GM12878 (cell line): ENCODE measurements around the gene PUSL1. TPM values are rescaled to one million over a fixed set of nuclear protein-coding genes. Genes with fewer than 3 reads are reported as not detected.

Experiments
- ATAC-seq: fragments of 200-7000 bp; cut with Tn5 transposase; 3 replicates; pipeline ENCODE4 v1.9.1; 2020; ENCODE audit warnings: mild to moderate bottlenecking, moderate library complexity
- BruUV-seq: library from RNA; stranded (reverse); fragments of 400-500 nt; replicated peaks from 2 replicates; lab custom pipeline; 2021; lab: Mats Ljungman, UMichigan
- CTCF ChIA-PET: fragments of 300-600 bp; sonication (Branson Sonifier 250); formaldehyde crosslinking; extraction: SDS; loops from one replicate; lab custom pipeline; 2021; ENCODE audit warnings: inconsistent platforms; lab: Yijun Ruan, JAX
- POLR2A ChIA-PET: fragments of 350-600 bp; formaldehyde crosslinking; extraction: SDS; loops from one replicate; lab custom pipeline; 2021; ENCODE audit warnings: inconsistent platforms; lab: Charles Lee
- RAD21 ChIA-PET: fragments of 300-600 bp; sonication (Branson Sonifier 250); formaldehyde crosslinking; loops from one replicate; lab custom pipeline; 2023; ENCODE audit warnings: antibody characterized with exemption; ENCODE audit not compliant: unreplicated experiment; lab: Charles Lee
- SMC1A ChIA-PET: fragments of 300-600 bp; sonication (Branson Sonifier 250); formaldehyde crosslinking; loops from one replicate; lab custom pipeline; 2023; ENCODE audit not compliant: unreplicated experiment, uncharacterized antibody; lab: Charles Lee
- DNase-seq: peaks from one replicate; pipeline ENCODE4 v3.0.0-alpha.2; 2011; ENCODE audit warnings: low read depth, low spot score
- FAIRE-seq: peaks from 3 replicates; lab custom pipeline; 2011; peaks lifted over from hg19 to GRCh38; lab: Jason Lieb, UNC
- H2AFZ ChIP-seq: 2 replicates; pipeline ENCODE4 v1.6.0; 2011; ENCODE audit warnings: low read depth, low read length, control low read depth; ENCODE audit not compliant: control insufficient read depth
- H3K27ac ChIP-seq: 2 replicates; pipeline ENCODE4 v1.5.1; 2011; ENCODE audit warnings: control low read depth; ENCODE audit not compliant: control insufficient read depth, insufficient read depth
- H3K27me3 ChIP-seq, 2 experiments: replicated peaks in 1 of 2; 2 replicates each; pipeline versions ENCODE4 v1.6.0 to v1.6.1; 2011; ENCODE audit warnings: low read length in 1 of 2; ENCODE audit not compliant: control insufficient read depth in 2 of 2, insufficient read depth in 2 of 2
- H3K36me3 ChIP-seq, 2 experiments: 2 replicates each; pipeline ENCODE4 v1.5.1; 2011; ENCODE audit warnings: low read length in 1 of 2; ENCODE audit not compliant: control insufficient read depth in 2 of 2, insufficient read depth in 2 of 2
- H3K4me1 ChIP-seq: 2 replicates; pipeline ENCODE4 v1.6.1; 2011; ENCODE audit warnings: mild to moderate bottlenecking, low read length, moderate library complexity, mixed read lengths; ENCODE audit not compliant: control insufficient read depth, insufficient read depth
- H3K4me2 ChIP-seq: 2 replicates; pipeline ENCODE4 v1.6.0; 2011; ENCODE audit warnings: control low read depth; ENCODE audit not compliant: control insufficient read depth, insufficient read depth
- H3K4me3 ChIP-seq: fragments of 200-600 bp; sonication (generic); 2 replicates; pipeline ENCODE4 v1.5.1; 2016
- H3K79me2 ChIP-seq: 2 replicates; pipeline ENCODE4 v1.6.0; 2011; ENCODE audit warnings: low read length; ENCODE audit not compliant: control insufficient read depth, insufficient read depth
- H3K9ac ChIP-seq: 2 replicates; pipeline ENCODE4 v1.8.0; 2011; ENCODE audit warnings: low read length, control low read depth, mixed read lengths; ENCODE audit not compliant: control insufficient read depth, insufficient read depth
- H3K9me3 ChIP-seq: replicated peaks from 3 replicates; pipeline ENCODE4 v1.5.1; 2011; ENCODE audit warnings: mild to moderate bottlenecking, low read length; ENCODE audit not compliant: control insufficient read depth, insufficient read depth
- H4K20me1 ChIP-seq: 2 replicates; pipeline ENCODE4 v1.6.0; 2011; ENCODE audit not compliant: control insufficient read depth, insufficient read depth
- BRCA1 ChIP-seq: IDR thresholded peaks from 2 replicates; pipeline ENCODE4 v1.6.1; 2011; ENCODE audit warnings: low read depth, low read length, improper control_type of control experiment
- CBX5 ChIP-seq: sonication (generic); IDR thresholded peaks from 2 replicates; pipeline ENCODE4 v1.6.1; 2016; ENCODE audit warnings: low read depth, moderate library complexity, mild to moderate bottlenecking, inconsistent platforms
- CHD1 ChIP-seq: IDR thresholded peaks from 2 replicates; pipeline ENCODE4 v1.6.1; 2012; ENCODE audit warnings: low read depth, low read length, improper control_type of control experiment
- CHD2 ChIP-seq: IDR thresholded peaks from 2 replicates; pipeline ENCODE4 v1.6.1; 2011; ENCODE audit warnings: low read depth, low read length, improper control_type of control experiment, borderline replicate concordance
- FOXK2 ChIP-seq: fragments of 450-650 bp; IDR thresholded peaks from 2 replicates; pipeline ENCODE4 v1.6.1; 2017; ENCODE audit warnings: mild to moderate bottlenecking, moderate library complexity
- HDGF ChIP-seq: fragments of 450-650 bp; IDR thresholded peaks from 2 replicates; pipeline ENCODE4 v1.6.1; 2016; ENCODE audit warnings: antibody characterized with exemption
- JUND ChIP-seq: IDR thresholded peaks from 2 replicates; pipeline ENCODE4 v1.6.1; 2012; ENCODE audit warnings: low read depth, mild to moderate bottlenecking, low read length, improper control_type of control experiment, moderate library complexity
- PBX3 ChIP-seq: IDR thresholded peaks from 2 replicates; pipeline ENCODE4 v1.6.1; 2011; ENCODE audit warnings: mild to moderate bottlenecking, low read depth, low read length, moderate library complexity; ENCODE audit not compliant: insufficient replicate concordance
- PML ChIP-seq: IDR thresholded peaks from 2 replicates; pipeline ENCODE4 v1.6.1; 2012; ENCODE audit warnings: low read length, inconsistent platforms
- POLR2A ChIP-seq: IDR thresholded peaks from 2 replicates; pipeline ENCODE4 v1.6.1; 2011; ENCODE audit warnings: low read depth, mild to moderate bottlenecking, low read length
- RUNX3 ChIP-seq: IDR thresholded peaks from 2 replicates; pipeline ENCODE4 v1.6.1; 2012; ENCODE audit warnings: low read length, inconsistent platforms
- USF2 ChIP-seq: IDR thresholded peaks from 2 replicates; pipeline ENCODE4 v1.6.1; 2011; ENCODE audit warnings: low read depth, low read length, improper control_type of control experiment, borderline replicate concordance
- ZNF217 ChIP-seq: fragments of 450-650 bp; IDR thresholded peaks from 2 replicates; pipeline ENCODE4 v1.6.1; 2017; ENCODE audit warnings: antibody characterized with exemption, mild to moderate bottlenecking
- WGBS: methylation state at CpG from one replicate; pipeline ENCODE4 v1.1.6; 2016; ENCODE audit warnings: low lambda C conversion rate; ENCODE audit not compliant: insufficient replicate concordance, insufficient coverage; ENCODE audit errors: missing lambda C conversion rate; 5-methylcytosine and 5-hydroxymethylcytosine counted together
- in situ Hi-C: fragments of 300-500 bp; cut with MboI; formaldehyde crosslinking; loops from 9 replicates; pipeline ENCODE4 v1.14.3; 2018; ENCODE audit warnings: mixed read lengths
- intact Hi-C: fragments of 100-400 bp; cut with micrococcal nuclease; formaldehyde crosslinking; loops from one replicate; pipeline ENCODE4 v1.14.2; 2022; ENCODE audit not compliant: unreplicated experiment
- polyA plus RNA-seq, 11 experiments: library from polyadenylated mRNA; depleted of rRNA in 4 of 11; unstranded in 6 of 11; stranded (reverse) in 5 of 11; fragments of >200 nt; fragmentation: Nextera tagmentation in 4 of 11; fragmentation: Illumina TruSeq in 1 of 11; extraction: Ambion mirVana in 4 of 11; extraction: Trizol in 1 of 11; gene quantifications; 1 replicate in 1 of 11; 2 replicates in 10 of 11; pipeline versions ENCODE4 v1.2.1 to v1.2.3, GENCODE V29; 2011 to 2016; ENCODE audit warnings: inconsistent platforms in 2 of 11, missing spikeins in 2 of 11, low read depth in 1 of 11
- total RNA-seq, 4 experiments: library from RNA; depleted of rRNA in 3 of 4; stranded (reverse); fragments of >200 nt in 3 of 4; fragmentation: Illumina TruSeq in 1 of 4; extraction: Trizol in 1 of 4; gene quantifications; 2 replicates each; pipeline versions ENCODE4 v1.2.1 to v1.2.3, GENCODE V29; 2013 to 2021

Gene PUSL1
- total and polyA plus RNA-seq, 10 of the 15 experiments (the other 5 are each of a cell fraction or from before 2014, with no cell fraction given), result 0.16 to 28.4 (median 15.1) TPM

DNA sequence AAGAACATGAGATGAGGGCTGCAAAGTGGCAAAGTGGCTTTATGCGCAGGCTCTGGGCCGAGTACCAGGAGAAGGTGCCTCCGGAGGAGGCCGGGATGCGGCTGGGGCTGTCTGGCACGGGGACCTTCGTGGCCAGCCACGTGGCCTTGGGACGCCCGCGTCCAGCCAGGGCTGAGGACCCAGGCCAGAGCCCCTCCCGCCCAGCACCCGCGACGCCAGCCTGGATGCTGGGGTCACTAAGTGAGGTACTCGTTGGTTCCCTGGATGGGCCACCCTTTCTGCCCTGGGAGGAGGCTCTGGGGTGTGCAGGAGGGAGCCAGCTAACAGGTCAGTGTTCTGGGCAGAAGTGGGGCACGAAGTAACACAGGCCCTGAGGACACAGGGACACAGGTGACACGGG is 15.5 kb upstream of the PUSL1 start (continued):
- TF ChIP-seq USF2 (no peak), PML (no peak), CBX5 (no peak), PBX3 (no peak), CHD2 (no peak)
- TF ChIP-seq, all 136 proteins: peak for 0

GRCh38 chr1:1293263-1294249 is 14.8 kb upstream of the PUSL1 start:
- POLR2A ChIA-PET, result no interaction called here
- ATAC-seq (no peak), DNase-seq (no peak), FAIRE-seq (no peak)
- TF ChIP-seq HDGF (no peak), JUND (no peak), CHD1 (no peak), POLR2A (no peak), RUNX3 (no peak), BRCA1 (no peak), FOXK2 (no peak), ZNF217 (no peak), PBX3 (no peak)
- Histone ChIP-seq H4K20me1 (no peaks in the 10 kb centered on the region), H3K4me3 (no peak overlapping the region), H3K27me3 (no peaks in the 10 kb centered on the region), H3K27ac (no peak overlapping the region), H2AFZ (no peak overlapping the region), H3K9me3 (no peaks in the 10 kb centered on the region), H3K4me1 (no peaks in the 10 kb centered on the region), H3K79me2 (no peaks in the 10 kb centered on the region), H3K36me3 (no peaks in the 10 kb centered on the region), H3K4me2 (no peak overlapping the region), H3K9ac (no peak overlapping the region)
- WGBS, result 98% methylated on average over 28 of the region's 94 CpGs
- RAD21 ChIA-PET, result no interaction called here
- SMC1A ChIA-PET, result no interaction called here
- in situ Hi-C loops, result no loop called here
- CTCF ChIA-PET, result no interaction called here
- intact Hi-C loops, result loop anchor here (2.0 kb wide), 1 partner anchor 309 kb away; no protein-coding TSS in a partner anchor
- BruUV-seq, result no TSS peak
